HG03342 (cell line): ENCODE data around the gene ELOVL2.
"Not testable (repeated sequence)": the region's sequence is repeated elsewhere in the genome, so short reads cannot be mapped to it uniquely, and the experiment has no call there.

Experiments used
- ATAC-seq: cut with Tn5 transposase; IDR thresholded peaks from one replicate; pipeline ENCODE4 v1.9.1; 2021; ENCODE audit warnings: mild to moderate bottlenecking, moderate library complexity; ENCODE audit not compliant: unreplicated experiment

The ELOVL2 gene

DNA sequence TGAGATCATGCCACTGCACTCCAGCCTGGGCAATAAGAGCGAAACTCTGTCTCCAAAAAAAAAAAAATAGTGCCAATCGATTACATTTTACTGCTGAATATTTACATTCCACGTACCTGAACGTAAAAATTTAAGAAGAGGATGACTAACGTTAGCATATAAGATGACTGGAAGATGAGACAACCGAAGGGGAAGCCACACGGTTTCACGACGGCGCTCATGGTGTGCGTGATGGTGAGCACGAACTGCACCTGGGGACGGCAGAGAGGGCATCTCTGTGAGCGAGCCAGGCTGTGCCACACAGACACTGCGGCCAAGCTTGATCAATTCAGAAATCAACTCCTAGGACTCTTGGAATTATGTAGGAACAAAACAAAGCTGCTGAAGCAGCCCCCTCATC lies 54.5 kb downstream of the ELOVL2 start:
- ATAC-seq = no peak

DNA sequence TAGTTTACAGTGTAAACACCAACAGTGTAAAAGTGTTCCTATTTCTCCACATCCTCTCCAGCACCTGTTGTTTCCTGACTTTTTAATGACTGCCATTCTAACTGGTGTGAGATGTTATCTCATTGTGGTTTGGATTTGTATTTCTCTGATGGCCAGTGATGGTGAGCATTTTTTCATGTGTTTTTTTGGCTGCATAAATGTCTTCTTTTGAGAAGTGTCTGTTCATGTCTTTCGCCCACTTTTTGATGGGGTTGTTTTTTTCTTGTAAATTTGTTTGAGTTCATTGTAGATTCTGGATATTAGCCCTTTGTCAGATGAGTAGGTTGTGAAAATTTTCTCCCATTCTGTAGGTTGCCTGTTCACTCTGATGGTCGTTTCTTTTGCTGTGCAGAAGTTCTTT lies 59.1 kb downstream of the ELOVL2 start:
- ATAC-seq = not testable (repeated sequence)

DNA sequence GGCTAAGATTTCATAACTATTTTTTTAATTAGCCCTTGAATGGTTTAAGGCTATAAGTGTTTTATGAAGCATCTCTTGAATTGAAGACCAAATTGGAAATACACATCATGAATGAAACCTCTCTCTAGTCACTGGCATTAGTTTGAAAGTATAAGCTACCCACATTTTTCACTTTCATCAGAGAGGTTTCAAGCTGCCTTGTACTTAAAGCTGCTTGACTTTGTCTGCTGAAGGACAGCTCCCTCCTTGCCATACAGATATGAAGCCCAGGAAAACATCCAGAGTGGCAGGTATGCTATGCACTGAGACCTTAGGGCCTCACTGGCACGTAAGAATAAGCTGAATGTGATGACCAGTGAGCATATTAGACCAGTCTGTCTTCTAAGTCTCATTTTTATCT lies 62.7 kb downstream of the ELOVL2 start:
- no peak for ATAC-seq

DNA sequence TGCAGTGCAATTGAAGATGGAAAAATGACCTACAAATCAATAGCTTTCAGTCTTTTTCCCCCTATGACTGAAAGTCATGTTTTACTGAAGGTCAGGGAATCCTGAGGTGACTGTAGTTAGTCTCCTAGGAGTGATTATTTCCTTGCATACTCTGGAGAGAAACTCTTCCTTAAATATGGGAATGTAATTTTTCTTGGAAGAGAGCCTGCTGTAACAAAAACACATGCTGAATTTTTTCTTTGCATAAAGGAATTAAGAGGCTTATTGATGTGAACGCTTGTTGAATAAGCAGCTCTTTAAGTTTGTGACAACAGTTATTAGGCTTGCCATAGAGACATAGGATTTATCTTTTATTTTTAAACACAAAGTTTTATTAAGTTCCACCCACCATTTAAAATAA lies 64.5 kb downstream of the ELOVL2 start:
- no peak for ATAC-seq

DNA sequence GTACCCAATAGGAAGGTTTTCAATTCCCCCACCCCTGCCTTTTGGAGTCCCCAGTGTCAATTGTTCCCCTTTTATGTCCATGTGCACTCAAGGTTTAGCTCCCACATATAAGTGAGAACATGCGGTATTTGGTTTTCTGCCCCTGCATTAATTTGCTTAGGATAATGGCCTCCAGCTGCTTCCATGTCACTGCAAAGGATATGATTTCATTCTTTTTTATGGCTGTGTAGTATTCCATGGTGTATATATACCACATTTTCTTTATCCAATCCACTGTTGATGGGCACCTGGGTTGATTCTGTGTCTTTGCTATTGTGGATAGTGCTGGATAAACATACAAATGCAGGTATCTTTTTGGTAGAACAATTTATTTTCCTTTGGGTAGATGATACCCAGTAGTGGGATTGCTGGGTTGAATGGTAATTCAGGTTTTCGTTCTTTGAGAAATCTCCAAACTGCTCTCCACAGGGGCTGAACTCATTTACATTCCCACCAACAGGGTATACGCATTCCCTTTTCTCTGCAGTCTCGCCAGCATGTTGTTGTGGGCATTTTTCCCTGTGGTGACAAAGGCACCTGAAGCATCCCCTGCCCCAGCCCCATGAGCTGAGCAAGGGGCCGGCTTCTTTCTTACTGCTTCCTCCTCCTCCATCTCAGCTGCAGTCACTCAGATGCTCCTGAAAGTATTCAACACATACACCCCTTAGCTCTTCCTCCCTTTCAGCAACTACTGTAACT lies 66.7 kb downstream of the ELOVL2 start:
- ATAC-seq = no peak

DNA sequence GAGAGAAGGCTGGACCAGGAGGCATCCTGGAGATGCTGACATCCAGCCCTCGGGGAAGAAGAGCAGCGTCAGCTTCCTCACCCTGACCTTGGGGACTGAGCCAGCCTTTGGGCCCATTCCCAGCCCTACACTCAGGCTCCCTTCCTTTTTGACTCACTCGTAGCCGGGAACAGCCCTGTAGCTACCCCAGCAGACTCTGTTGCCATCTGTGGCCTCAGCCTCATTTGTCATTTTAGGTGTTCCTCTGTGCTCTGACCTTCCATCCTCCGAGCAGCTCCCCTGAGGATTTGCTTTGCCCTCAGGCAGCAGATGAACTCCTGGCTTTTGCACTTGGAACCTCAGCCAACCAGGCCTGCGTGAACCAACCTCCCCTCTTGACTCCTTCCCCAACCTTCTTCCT lies 67.5 kb downstream of the ELOVL2 start:
- ATAC-seq = no peak

DNA sequence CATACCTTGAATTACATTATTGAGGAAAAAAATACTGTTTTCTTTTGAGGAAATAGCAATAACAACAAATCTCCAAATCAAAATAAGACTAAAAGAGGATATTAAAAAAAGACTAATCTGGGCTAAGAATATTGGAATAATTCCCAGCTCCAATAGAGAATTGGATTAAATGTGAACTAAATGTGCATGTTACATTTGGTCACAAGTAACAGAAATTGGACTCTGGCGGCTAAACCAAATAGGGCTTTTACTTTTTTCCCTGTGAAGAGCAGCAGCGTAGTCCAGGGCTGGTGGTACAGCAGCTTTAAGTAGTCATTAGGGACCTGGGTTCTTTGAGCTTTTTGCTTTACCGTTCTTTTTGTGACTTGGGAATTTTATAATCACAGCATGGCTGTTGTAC lies 71.9 kb downstream of the ELOVL2 start:
- ATAC-seq = no peak

DNA sequence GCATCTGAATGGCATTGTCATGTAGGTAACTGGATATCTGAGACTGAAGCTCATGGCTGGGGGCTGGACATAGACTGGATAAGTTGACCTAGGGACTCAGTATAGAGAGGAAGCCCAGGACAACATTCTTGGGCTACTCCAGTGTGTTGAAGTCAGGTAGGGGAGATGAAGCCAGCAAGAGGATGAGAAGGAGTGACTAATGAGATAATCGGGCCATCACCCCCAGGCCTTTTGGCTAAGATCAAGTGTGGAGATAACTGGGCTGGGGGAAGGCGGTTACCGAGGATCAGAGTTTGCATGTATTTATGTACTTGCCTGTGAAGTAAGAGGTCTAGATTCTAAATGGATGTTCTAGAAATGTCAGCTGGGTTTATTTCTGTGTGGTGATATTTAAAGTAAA lies 73.4 kb downstream of the ELOVL2 start:
- ATAC-seq = no peak

DNA sequence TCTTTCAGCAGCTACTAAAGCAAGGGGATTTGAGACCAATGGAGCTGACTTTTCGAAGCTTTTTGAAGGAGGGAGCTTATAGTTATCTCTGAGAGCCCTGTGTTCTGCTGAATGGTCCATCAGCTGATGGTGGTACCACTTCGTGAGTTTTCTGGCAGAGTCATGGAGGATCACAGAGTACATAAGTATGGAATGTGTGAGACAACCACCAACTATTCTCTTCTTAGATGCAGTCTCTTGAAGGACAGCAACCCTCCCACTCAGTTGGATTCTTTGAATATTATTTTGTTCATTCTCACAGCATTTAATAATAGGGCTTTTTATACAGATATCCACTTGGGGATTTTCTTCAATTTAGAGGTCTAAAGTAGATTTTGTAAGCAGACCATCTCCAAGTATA lies 75.3 kb downstream of the ELOVL2 start:
- no peak for ATAC-seq

DNA sequence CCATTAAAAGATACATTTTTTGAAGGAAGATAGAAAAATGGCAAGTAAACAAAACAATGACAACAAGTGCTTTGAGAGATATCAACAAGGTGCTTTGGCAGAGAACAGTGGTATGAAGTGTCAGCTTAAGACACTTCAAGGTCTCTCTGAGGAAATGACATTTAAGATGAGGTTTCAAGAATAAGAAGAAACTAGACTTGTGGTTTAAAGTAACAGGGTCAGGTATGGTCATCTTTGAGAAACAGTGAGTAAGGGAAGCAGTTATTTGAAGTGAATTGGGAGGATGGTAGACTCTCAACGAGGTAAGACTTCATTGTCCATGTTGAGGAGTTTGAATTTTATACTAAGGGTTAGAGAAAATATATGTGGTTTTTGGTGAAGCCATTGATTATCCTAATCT lies 79.4 kb downstream of the ELOVL2 start:
- peak; percentile 69 for ATAC-seq

DNA sequence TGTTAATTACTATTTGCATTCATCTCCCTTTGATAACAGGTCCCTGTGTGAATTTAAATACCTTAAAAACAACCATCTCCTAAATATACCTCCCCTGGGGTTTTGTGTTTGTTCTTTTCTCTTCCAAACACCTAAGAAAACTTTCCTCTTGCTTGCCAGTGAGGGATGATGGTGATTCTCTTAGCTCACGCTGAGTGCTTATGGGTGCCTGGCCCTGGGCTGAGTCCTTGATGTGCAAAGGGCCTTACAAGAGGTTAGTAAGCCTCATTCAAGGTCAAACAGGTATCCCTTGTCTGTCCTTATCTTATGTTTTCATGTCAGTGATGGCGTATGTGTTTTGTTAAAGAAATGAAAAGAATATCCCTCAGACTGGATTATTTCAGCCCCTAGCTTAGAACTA lies 81.0 kb downstream of the ELOVL2 start:
- ATAC-seq = no peak

DNA sequence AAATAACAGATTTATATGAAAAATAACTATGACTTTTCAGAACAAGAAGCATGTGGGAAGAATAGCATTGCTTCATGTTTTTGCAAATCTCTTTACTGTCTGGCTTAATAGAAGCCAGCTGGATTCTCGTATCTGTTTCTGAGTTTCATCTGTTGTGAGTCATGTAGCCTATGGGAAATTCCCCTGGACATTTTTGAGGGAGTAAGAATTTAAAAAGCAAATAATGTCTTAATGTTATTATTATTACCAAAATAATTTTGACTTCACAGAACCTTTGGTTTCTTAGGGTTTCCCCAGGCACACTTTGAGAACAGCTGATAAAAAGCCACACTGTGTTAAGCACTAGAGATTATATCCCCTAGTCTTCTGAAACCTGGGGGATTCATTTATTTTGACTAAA lies 81.4 kb downstream of the ELOVL2 start:
- peak; percentile 63 for ATAC-seq

DNA sequence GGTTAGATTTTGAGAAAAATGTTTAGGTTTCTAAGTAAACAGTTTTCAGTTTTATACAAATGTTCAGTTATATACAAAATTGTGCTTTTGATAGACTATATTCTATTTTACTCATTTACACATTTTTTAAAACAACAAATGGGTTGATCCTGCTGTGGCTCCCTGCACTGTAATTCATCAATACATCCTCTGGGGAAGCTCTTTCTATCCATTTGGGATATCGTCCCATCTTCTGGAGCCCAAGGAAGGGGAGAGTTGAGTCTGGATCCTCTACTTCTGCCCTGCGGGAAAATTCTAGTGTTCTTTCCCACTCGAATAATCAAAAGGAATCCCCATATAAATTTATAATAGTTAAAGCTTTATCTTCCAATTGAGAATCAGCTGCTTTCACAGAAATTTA lies 82.3 kb downstream of the ELOVL2 start:
- ATAC-seq = no peak

DNA sequence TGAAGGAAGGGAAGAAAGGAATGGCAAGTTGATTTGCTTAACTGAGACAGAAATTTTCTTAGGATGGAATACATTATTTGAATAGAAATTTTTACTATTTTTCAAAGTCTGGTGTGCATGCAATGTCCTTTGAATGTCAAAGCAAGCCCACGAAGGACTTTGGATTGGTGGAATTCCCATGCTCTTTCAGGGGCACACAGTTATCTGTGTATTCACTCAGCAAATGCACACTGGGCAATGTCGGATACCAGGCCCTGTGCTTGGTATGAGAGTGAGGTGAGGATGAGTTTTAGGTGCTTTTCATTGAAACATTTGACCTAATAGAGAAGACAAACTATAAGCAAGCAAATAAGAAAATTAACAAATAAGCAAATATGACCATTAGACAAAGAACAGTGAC lies 83.9 kb downstream of the ELOVL2 start:
- ATAC-seq = no peak

DNA sequence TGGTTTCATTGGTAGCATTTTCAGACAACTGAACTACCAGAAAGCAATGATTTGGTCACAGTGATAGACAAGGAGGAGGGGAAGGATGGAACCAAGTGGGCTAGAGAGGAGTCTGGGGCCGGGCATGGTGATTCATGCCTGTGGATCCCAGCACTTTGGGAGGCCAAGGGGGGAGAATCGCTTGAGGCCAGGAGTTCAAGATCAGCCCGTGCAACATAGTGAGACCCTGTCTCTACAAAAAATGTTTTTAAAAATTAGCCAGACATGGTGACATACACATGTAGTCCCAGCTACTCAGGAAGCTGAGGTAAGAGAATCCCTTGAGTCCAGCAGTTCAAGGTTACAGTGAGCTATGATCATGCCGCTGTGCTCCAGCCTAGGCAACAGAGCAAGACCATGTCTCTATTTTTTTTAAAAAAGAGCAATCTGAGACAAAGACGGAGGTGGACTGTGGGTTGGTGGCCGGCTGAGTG lies 86.7 kb downstream of the ELOVL2 start:
- no peak for ATAC-seq

DNA sequence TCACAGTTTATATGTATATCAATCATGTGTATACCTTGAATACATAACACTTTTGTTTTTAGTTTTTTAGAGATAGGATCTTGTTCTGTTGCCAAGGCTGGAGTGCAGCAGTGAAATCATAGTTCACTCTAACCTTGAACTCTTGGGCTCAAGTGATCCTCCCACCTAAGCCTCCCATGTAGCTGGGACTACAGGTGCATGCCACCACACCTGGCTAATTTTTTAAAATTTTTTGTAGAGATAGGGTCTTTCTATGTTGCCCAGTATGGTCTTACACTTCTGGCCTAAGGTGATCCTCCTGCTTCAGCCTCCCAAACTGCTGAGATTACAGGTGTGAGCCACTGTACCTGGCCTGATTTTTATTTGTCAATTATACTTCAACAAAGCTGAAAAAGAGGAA lies 87.3 kb downstream of the ELOVL2 start:
- no peak for ATAC-seq

DNA sequence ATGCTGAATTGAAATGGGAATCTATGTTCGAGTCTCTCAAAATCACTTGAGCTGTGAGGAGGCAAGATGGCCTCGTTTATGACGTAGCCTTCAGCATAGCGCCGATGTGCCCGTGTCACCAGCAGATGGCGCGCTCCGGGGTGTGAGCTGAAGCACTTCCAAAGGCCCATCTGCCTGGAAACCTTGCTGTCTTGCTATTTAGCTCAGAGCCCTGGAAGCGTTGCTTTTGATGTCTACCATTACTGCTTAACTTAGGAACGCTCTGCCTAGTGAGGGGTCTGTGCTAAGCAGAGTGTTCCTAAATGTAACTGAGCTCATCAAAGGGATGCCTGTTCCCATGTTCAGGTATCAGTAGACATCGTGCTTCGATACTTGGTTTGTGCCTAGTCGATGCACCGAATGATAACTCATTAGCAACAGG lies 89.5 kb downstream of the ELOVL2 start:
- ATAC-seq = peak; percentile 94

DNA sequence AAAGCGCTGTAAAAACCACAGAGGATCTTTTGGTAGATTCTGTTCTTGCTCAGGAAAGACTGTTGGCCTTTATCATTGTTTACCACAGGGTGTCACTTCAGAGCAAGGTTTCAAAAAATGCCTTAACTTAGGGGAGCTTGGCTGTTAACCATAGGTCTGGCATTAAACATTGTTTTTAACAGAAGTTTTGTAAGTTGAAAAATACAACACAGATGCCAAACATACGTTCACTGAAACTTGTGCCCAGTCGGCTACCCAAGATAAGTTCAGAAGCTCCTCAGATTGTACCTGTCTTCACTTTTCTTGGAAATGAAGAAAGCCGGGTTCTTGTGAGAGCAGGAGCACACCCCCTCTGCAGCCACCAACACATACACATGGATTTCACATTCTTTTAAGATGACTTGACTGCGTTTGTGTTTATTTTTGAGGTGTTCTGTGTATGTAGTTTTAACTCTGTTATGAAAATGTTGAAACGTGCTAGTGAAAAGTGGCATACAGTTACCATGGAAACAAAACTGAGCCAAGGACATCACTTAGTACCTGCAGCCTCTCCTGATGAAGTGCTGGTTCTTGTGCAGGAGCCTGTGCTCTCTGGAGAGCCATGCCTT lies 92.3 kb downstream of the ELOVL2 start:
- no peak for ATAC-seq

DNA sequence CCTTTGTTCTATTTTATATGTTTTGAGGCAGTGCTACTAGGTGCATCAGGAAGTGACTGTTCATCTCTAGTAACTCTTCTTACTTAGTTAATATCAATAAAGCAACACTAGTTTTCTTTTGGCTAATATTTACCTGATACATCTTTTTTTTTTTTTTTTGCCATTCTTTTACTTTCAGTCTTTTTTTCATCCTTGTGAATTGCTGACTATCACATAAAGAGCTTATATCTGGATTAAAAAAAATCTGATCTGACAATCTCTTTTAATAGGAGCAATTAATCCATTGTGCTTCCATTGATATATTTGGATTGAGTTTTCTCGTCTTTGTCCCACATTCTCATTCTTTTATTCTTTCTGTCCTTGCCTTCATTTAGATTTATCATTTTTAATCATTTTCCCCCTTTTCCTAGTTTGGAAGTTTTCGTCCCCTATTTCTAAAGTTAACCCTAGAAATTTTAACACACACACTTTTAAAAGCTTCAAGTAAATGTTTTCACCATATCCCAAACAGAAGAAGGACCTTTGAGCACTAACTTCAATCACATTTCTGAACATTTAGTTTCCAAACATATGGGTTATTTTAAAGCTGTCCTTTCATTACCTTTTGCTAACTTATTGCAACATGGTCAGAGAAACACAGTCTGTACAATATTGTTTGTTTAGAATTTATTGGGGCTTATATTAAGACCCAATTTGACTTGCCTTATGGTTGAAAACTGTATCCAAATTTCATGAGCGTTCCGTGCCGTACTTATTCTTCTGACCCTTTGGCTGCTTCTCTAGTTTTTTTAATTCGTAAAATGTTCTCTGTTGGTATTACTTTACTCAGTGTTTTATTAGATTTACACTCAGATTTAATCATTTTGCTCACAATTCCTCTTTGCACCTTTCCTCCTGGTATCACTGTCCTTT lies 94.3 kb downstream of the ELOVL2 start:
- ATAC-seq = no peak

DNA sequence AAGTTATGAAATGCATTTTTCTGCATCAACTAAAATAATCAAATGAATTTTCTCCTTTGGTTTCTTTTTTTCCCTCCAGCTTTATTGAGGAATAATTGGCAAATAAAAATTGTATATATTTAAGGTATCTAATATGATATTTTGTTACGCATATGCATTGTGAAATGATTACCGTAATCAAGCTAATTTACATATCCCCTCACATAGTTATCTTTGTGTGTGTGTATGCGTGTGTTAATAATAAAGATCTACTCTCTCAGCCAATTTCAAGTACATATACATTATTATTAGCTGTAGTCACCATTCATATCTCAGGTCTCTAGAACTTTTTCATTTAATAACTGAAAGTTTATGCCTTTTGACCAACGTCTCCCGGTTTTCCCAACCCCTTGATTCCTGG lies 96.1 kb downstream of the ELOVL2 start:
- ATAC-seq = no peak

DNA sequence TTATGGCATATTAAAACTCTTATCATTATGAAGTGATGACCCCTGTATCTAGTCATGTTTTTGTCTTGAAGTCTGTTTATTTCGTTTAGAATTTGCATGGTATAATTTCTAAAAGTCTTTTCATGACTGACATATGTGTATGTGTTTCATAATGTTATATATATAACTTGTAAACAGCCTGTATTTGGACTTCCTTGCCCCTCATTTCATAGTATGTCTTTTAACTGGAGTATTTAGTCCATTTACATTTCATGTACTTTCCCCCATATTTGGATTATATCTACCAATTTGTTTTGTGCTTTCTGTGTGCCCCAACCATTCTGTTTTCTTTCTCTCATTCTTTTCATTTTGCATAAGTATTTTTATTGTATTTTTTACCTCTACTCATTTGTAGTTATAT lies 98.3 kb downstream of the ELOVL2 start:
- ATAC-seq = no peak

DNA sequence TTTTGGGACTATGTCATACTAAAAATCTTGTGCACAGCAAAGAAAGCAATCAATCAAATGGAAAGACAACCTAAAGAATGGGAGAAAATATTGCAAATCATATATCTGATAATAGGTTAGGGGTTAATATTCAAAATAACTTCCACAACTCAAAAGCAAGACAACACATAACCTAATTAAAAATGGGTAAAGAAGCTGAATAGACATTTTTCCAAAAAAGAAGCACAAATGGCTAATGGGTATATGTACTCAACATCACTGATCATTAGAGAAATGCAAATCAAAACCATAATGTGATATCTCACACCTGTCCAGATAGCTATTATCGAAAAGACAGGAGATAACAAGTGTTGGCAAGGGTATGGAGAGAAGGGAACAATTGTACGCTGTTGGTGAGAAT lies 104.3 kb downstream of the ELOVL2 start:
- no peak for ATAC-seq
